Gastroesophageal sphincter (tissue), 3 donors: ENCODE measurements around the gene RAI1.

Experiments used
- EP300 ChIP-seq: sonication (generic); formaldehyde crosslinking; IDR thresholded peaks from one replicate; pipeline ENCODE4 v1.6.1; 2017; ENCODE audit warnings: antibody characterized with exemption, mild to moderate bottlenecking
- POLR2A ChIP-seq, 2 donors: fragments of 450-650 bp; IDR thresholded peaks; one replicate each; pipeline ENCODE4 v1.6.1; 2017; ENCODE audit warnings: antibody characterized with exemption in 2 of 2, mild to moderate bottlenecking in 2 of 2, moderate library complexity in 1 of 2
- POLR2AphosphoS5 ChIP-seq: sonication (generic); formaldehyde crosslinking; IDR thresholded peaks from one replicate; pipeline ENCODE4 v1.6.1; 2017; ENCODE audit warnings: antibody characterized with exemption
- TF ChIP-seq, protein P1 (sequence below), 4 experiments: fragments of 200-600 bp in 2 of 4; fragments of 450-650 bp in 2 of 4; sonication (generic) in 1 of 4; IDR thresholded peaks; one replicate each; pipeline ENCODE4 v1.5.1; 2017 to 2019; ENCODE audit warnings: antibody characterized with exemption in 4 of 4, mild to moderate bottlenecking in 2 of 4, moderate library complexity in 2 of 4

DNA sequence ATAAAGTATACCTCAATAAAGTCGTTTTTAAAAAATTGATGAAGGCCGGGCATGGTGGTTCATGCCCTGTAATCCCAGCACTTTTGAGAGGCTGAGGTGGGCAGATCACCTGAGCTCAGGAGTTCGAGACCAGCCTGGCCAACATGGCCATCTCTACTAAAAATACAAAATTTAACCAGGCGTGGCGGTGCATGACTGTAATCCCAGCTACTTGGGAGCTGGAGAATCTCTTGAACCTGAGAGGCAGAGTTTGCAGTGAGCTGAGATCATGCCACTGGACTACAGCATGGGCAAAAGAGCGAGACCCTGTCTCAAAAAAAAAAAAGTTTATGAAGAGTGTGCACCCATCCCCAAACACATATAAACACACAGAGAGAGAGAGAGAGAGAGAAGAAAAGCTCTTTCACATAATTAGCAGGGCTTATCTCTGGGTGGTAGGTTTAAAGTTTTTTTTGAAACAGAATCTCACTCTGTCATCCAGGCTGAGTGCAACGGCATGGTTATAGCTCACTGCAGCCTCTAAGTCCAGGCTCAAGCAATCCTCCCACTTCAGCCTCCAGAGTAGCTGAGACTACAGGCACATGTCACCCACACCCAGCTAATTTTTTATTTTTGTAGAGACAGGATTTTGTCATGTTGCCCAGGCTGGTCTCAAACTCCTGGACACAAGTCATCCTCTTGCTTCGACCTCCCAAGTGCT, 152.6 kb downstream of the RAI1 start:
- TF ChIP-seq, protein P1, sequence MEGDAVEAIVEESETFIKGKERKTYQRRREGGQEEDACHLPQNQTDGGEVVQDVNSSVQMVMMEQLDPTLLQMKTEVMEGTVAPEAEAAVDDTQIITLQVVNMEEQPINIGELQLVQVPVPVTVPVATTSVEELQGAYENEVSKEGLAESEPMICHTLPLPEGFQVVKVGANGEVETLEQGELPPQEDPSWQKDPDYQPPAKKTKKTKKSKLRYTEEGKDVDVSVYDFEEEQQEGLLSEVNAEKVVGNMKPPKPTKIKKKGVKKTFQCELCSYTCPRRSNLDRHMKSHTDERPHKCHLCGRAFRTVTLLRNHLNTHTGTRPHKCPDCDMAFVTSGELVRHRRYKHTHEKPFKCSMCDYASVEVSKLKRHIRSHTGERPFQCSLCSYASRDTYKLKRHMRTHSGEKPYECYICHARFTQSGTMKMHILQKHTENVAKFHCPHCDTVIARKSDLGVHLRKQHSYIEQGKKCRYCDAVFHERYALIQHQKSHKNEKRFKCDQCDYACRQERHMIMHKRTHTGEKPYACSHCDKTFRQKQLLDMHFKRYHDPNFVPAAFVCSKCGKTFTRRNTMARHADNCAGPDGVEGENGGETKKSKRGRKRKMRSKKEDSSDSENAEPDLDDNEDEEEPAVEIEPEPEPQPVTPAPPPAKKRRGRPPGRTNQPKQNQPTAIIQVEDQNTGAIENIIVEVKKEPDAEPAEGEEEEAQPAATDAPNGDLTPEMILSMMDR (IDR thresholded peaks at IDR 0.05), result no peak
- TF ChIP-seq POLR2AphosphoS5 (no peak), EP300 (no peak), POLR2A (IDR thresholded peaks at IDR 0.05) (no peak)
